CD8-positive, alpha-beta memory T cell (primary cell): Measurements from ENCODE around the gene GRID1. TPM values are rescaled to one million over a fixed set of nuclear protein-coding genes. Genes with fewer than 3 reads are reported as not detected.

ENCODE experiments used
- CTCF ChIA-PET: fragments of 350-600 bp; sonication (Branson Sonifier 250); formaldehyde crosslinking; loops from one replicate; lab custom pipeline; 2021; ENCODE audit warnings: antibody characterized with exemption; lab: Charles Lee
- POLR2A ChIA-PET: fragments of 350-600 bp; sonication (Branson Sonifier 250); formaldehyde crosslinking; loops from one replicate; lab custom pipeline; 2021; ENCODE audit warnings: antibody characterized with exemption; lab: Charles Lee
- DNase-seq, 5 donors: peaks; one replicate each; pipeline versions ENCODE4 v3.0.0 to v3.0.0-alpha.2; 2020 to 2022; ENCODE audit warnings: mixed read lengths in 1 of 5
- H3K27ac ChIP-seq: one replicate; pipeline ENCODE4 v1.7.0; 2013; ENCODE audit warnings: low read depth, mild to moderate bottlenecking, low read length, moderate library complexity
- H3K27me3 ChIP-seq: 2 replicates; pipeline ENCODE4 v1.7.0; 2013; ENCODE audit warnings: low read length, mild to moderate bottlenecking; ENCODE audit not compliant: insufficient read depth, poor library complexity, severe bottlenecking
- H3K36me3 ChIP-seq: 2 replicates; pipeline ENCODE4 v1.7.0; 2013; ENCODE audit warnings: mild to moderate bottlenecking, low read length, moderate library complexity; ENCODE audit not compliant: insufficient read depth
- H3K4me1 ChIP-seq: 2 replicates; pipeline ENCODE4 v1.7.0; 2013; ENCODE audit warnings: mild to moderate bottlenecking, low read length, moderate library complexity; ENCODE audit not compliant: insufficient read depth
- H3K4me3 ChIP-seq: 2 replicates; pipeline ENCODE4 v1.7.0; 2013; ENCODE audit warnings: mild to moderate bottlenecking, low read length
- H3K9me3 ChIP-seq: 2 replicates; pipeline ENCODE4 v1.7.0; 2013; ENCODE audit warnings: mild to moderate bottlenecking, low read length
- H3K27ac Mint-ChIP-seq, 8 donors: one replicate each; pipeline ENCODE4 v1.8.0; 2020 to 2021; ENCODE audit warnings: mixed read lengths in 8 of 8, mild to moderate bottlenecking in 6 of 8, inconsistent platforms in 3 of 8, moderate library complexity in 3 of 8
- H3K27me3 Mint-ChIP-seq, 2 donors: one replicate each; pipeline ENCODE4 v1.8.0; 2020 to 2021; ENCODE audit warnings: mixed read lengths in 2 of 2, mild to moderate bottlenecking in 1 of 2, moderate library complexity in 1 of 2
- H3K36me3 Mint-ChIP-seq, 3 donors: one replicate each; pipeline ENCODE4 v1.8.0; 2020 to 2021; ENCODE audit warnings: mixed read lengths in 3 of 3, inconsistent platforms in 1 of 3, mild to moderate bottlenecking in 1 of 3
- H3K4me1 Mint-ChIP-seq, 3 donors: one replicate each; pipeline ENCODE4 v1.8.0; 2020 to 2021; ENCODE audit warnings: mixed read lengths in 3 of 3, inconsistent platforms in 1 of 3, mild to moderate bottlenecking in 1 of 3
- H3K4me3 Mint-ChIP-seq, 7 donors: one replicate each; pipeline ENCODE4 v1.8.0; 2020 to 2021; ENCODE audit warnings: mixed read lengths in 7 of 7, mild to moderate bottlenecking in 6 of 7, moderate library complexity in 4 of 7, inconsistent platforms in 2 of 7
- H3K9me3 Mint-ChIP-seq, 5 donors: one replicate each; pipeline ENCODE4 v1.8.0; 2020 to 2022; ENCODE audit warnings: mixed read lengths in 5 of 5, mild to moderate bottlenecking in 3 of 5, moderate library complexity in 2 of 5, inconsistent platforms in 1 of 5
- polyA plus RNA-seq: library from polyadenylated mRNA; unstranded; fragments of 300-500 nt; fragmentation: Illumina TruSeq; gene quantifications from one replicate; pipeline ENCODE4 v1.2.3, GENCODE V29; 2021
- total RNA-seq, 2 experiments: library from RNA; stranded (reverse); gene quantifications; one replicate each; pipeline ENCODE4 v1.2.3, GENCODE V29; 2021

The GRID1 gene
- total and polyA plus RNA-seq, 3 experiments from 2014 or later: not detected

DNA sequence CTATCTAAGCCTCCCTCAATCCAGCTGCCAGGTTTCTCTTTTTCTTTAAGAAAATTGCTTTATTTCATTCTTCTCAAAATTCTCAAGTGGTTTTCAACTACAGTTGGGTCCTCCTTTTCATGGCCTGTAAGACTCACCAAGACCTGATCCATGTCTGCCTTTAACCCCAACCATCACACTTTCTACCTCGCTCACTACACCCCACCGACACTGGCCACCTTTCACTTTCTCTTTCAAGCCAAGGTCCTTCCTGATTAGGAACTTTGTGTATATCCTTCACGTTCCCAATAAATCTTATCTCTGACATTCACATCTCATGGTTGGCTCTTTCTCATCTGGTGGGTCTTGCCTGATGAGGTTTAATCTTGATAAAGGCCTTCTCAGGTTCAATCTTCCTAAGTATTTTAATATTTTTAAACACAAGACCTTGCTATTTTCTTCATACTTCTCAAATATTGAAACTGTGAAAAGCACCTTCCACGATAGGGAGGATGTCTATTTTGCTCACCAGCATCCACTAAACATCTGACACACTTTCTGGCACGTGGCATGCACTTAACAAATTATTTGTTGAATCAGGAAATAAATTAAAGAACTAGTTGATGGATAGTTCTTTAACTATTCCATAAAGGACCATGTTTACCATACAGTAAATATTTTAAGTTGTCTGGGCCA, 624.8 kb downstream of the GRID1 start:
- Histone ChIP-seq H3K36me3 (no peaks in the 10 kb centered on the region), H3K4me1 (no peaks in the 10 kb centered on the region), H3K27me3 (no peaks in the 10 kb centered on the region), H3K9me3 (no peaks in the 10 kb centered on the region), H3K4me3 (peak overlapping the region; percentile 23), H3K27ac (no peak overlapping the region)
- H3K4me1 Mint-ChIP-seq: peaks cover 3 to 14% (median 10%) of the 10 kb centered on the region in 3 donors
- H3K36me3 Mint-ChIP-seq: no peaks in the 10 kb centered on the region
- no peak for DNase-seq
- H3K27me3 Mint-ChIP-seq: no peaks in the 10 kb centered on the region
- H3K27ac Mint-ChIP-seq: peak overlapping the region in 6 of 8 donors; percentile 1 to 83 (median 42)
- CTCF ChIA-PET: no interaction called here
- POLR2A ChIA-PET: no interaction called here
- peak overlapping the region; percentile 1 to 86 (median 81) for H3K4me3 Mint-ChIP-seq
- no peaks in the 10 kb centered on the region for H3K9me3 Mint-ChIP-seq

DNA sequence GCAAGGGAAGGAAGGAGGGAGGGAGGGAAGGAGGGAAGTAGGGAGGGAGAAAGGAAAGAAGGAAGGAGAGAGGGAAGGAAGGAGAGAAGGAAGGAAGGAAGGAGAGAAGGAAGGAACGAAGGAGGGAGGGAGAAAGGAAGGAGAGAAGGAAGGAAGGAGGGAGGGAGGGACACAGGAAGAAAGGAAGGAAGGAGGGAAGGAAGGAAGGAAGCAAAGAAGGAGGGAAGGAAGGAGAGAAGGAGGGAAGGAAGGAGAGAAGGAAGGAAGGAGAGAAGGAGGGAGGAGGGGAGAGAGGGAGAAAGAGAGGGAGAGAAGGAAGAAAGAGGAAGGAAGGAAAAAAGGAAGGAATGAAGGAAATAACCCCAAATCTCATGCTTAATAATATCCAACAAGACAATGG, 630.6 kb downstream of the GRID1 start:
- no peak overlapping the region for H3K27ac Mint-ChIP-seq
- no peak for DNase-seq
- no peaks in the 10 kb centered on the region for H3K36me3 ChIP-seq

DNA sequence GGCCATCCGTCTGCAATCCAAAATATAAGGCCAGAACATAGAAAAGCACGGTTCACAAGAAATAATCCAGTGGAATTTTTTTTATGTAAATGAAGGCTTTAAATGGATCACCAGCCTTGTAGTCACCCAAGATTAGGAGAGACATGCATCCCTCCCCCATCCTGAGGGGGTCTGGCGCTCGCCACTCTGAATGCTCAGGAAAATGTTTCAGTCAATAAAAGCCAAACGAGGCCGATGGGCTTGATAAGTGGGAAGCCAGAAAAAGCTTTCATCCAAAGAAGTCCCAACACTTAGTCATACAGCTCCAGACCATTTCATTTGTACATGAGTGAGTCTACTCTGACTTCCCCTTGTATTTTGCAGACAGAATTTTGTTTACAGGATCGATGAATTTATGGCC, 631.8 kb downstream of the GRID1 start:
- no peak overlapping the region for H3K4me3 Mint-ChIP-seq
- Histone ChIP-seq H3K4me1 (no peaks in the 10 kb centered on the region), H3K27ac (no peak overlapping the region), H3K4me3 (no peak overlapping the region), H3K9me3 (no peaks in the 10 kb centered on the region), H3K36me3 (no peaks in the 10 kb centered on the region), H3K27me3 (no peaks in the 10 kb centered on the region)
- H3K4me1 Mint-ChIP-seq: no peaks in the 10 kb centered on the region
- peaks cover 0 to 3% (median 0%) of the 10 kb centered on the region in 5 donors for H3K9me3 Mint-ChIP-seq
- peaks cover 4 to 6% of the 10 kb centered on the region in 2 donors for H3K27me3 Mint-ChIP-seq
- DNase-seq: no peak
- ChIA-PET POLR2A (no interaction called here), CTCF (interaction anchor here (0.7 kb wide), 1 partner anchor 10 kb away, joined by 3 read pairs; no protein-coding TSS in a partner anchor)
- H3K27ac Mint-ChIP-seq: no peak overlapping the region
- no peaks in the 10 kb centered on the region for H3K36me3 Mint-ChIP-seq

More for the DNA sequence above, 630.6 kb downstream of the GRID1 start:
- CTCF ChIA-PET: no interaction called here
- no peak overlapping the region for H3K4me3 Mint-ChIP-seq
- no peak overlapping the region for H3K27ac ChIP-seq
- H3K4me1 ChIP-seq: no peaks in the 10 kb centered on the region
- H3K36me3 Mint-ChIP-seq: no peaks in the 10 kb centered on the region
- POLR2A ChIA-PET: no interaction called here
- peaks cover 0 to 3% (median 0%) of the 10 kb centered on the region in 5 donors for H3K9me3 Mint-ChIP-seq
- no peaks in the 10 kb centered on the region for H3K4me1 Mint-ChIP-seq
- H3K4me3 ChIP-seq: no peak overlapping the region
- H3K9me3 ChIP-seq: no peaks in the 10 kb centered on the region
- no peaks in the 10 kb centered on the region for H3K27me3 ChIP-seq
- peaks cover 2 to 6% of the 10 kb centered on the region in 2 donors for H3K27me3 Mint-ChIP-seq

DNA sequence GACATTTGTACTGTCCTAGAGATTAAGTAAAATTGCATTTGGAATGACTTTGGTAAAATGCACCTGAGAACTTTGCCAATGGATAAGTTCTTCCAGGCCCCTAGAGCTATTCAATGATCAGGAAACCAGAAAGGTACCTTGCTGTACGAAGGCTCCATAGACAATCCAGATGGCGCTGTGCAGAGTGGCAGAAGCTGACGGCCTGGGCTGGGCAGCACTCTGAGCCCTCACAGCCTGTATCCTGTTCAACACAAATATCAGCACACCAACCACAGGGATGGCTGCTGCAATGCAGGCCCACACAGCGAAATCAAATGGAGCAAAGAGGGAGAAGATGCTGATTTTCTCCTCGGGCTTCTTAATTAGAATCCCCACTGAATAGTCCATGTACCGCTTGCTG, 642.4 kb downstream of the GRID1 start:
- Histone ChIP-seq H3K4me1 (no peaks in the 10 kb centered on the region), H3K9me3 (no peaks in the 10 kb centered on the region), H3K27me3 (no peaks in the 10 kb centered on the region), H3K36me3 (no peaks in the 10 kb centered on the region), H3K27ac (no peak overlapping the region), H3K4me3 (no peak overlapping the region)
- Mint-ChIP-seq H3K9me3 (no peaks in the 10 kb centered on the region), H3K27ac (no peak overlapping the region), H3K36me3 (no peaks in the 10 kb centered on the region), H3K4me3 (no peak overlapping the region), H3K27me3 (peaks cover 2 to 6% of the 10 kb centered on the region in 2 donors), H3K4me1 (no peaks in the 10 kb centered on the region)
- DNase-seq: no peak
- ChIA-PET POLR2A (no interaction called here), CTCF (interaction anchor here (1.0 kb wide), 1 partner anchor 11 kb away, joined by 3 read pairs; no protein-coding TSS in a partner anchor)

DNA sequence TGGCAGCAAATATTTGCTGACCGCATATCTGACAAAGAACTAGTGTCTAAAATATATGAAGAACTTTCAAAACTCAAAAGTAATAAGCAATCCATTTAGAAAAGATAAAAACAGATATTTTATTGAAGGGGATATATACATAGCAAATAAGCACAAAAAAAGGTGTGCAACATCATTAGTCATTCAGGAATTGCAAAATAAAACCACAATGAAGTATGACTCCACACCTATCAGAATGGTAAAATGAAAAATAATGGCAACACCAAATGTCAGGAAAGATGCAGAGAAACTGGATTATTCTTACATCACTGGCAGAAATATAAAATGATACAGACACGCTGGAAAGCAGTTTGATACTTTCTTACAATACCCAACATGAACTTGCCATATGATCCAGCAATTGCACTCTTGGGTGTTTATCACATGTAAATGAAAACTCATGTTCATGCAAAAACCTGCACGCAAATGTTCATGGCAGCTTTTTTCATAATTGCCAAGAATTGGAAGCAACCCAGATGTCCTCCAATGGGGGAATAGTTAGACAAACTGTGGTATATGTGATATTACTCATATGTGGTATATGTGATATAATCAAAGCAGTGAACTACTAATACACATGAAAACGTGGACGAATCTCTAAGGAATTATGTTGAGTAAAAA, 645.5 kb downstream of the GRID1 start:
- H3K4me1 Mint-ChIP-seq: no peaks in the 10 kb centered on the region
- no peak overlapping the region for H3K4me3 Mint-ChIP-seq
- Histone ChIP-seq H3K36me3 (no peaks in the 10 kb centered on the region), H3K9me3 (no peaks in the 10 kb centered on the region), H3K27me3 (no peaks in the 10 kb centered on the region), H3K27ac (no peak overlapping the region), H3K4me1 (no peaks in the 10 kb centered on the region), H3K4me3 (no peak overlapping the region)
- no peak for DNase-seq
- peaks cover 1 to 6% of the 10 kb centered on the region in 2 donors for H3K27me3 Mint-ChIP-seq
- no peak overlapping the region for H3K27ac Mint-ChIP-seq
- ChIA-PET POLR2A (no interaction called here), CTCF (no interaction called here)
- no peaks in the 10 kb centered on the region for H3K36me3 Mint-ChIP-seq
- no peaks in the 10 kb centered on the region for H3K9me3 Mint-ChIP-seq

DNA sequence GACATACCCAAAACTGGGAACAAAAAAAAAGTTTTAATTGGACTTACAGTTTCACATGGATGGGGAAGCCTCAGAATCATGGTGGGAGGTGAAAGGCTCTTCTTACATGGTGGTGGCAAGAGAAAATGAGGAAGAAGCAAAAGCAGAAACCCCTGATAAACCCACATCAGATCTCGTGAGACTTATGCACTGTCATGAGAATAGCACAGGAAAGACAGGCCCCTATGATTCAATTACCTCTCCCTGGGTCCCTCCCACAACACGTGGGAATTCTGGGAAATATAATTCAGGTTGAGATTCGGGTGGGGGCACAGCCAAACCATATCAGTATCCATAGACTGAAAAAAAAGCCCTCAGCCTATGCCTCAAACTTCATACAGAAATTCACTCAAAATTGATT, 647.2 kb downstream of the GRID1 start:
- Mint-ChIP-seq H3K4me3 (no peak overlapping the region), H3K9me3 (no peaks in the 10 kb centered on the region), H3K27ac (no peak overlapping the region), H3K4me1 (no peaks in the 10 kb centered on the region), H3K36me3 (no peaks in the 10 kb centered on the region), H3K27me3 (peaks cover 1 to 6% of the 10 kb centered on the region in 2 donors)
- Histone ChIP-seq H3K27ac (no peak overlapping the region), H3K9me3 (no peaks in the 10 kb centered on the region), H3K4me1 (no peaks in the 10 kb centered on the region), H3K36me3 (no peaks in the 10 kb centered on the region), H3K4me3 (no peak overlapping the region), H3K27me3 (no peaks in the 10 kb centered on the region)
- ChIA-PET CTCF (no interaction called here), POLR2A (no interaction called here)
- no peak for DNase-seq

DNA sequence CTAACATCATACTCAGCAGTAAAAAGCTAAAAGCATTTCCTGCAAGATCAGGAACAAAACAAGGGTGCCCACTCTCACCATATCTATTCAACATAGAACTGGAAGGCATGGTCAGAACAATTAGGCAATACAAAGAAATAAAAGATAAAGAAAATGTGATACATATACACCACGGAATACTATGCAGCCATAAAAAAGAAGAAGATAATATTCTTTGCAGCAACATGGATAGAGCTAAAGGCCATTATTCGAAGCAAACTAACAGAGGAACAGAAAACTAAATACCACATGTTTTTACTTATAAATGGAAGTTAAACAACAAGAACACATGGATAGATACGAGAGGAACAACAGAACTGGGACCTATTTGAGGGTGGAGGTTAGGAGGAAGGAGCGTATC, 652.7 kb downstream of the GRID1 start:
- Mint-ChIP-seq H3K27me3 (peaks cover 0 to under 1% of the 10 kb centered on the region in 2 donors), H3K4me3 (no peak overlapping the region), H3K4me1 (no peaks in the 10 kb centered on the region), H3K9me3 (peaks cover 0 to 17% (median 0%) of the 10 kb centered on the region in 5 donors), H3K27ac (no peak overlapping the region), H3K36me3 (no peaks in the 10 kb centered on the region)
- Histone ChIP-seq H3K4me3 (no peak overlapping the region), H3K36me3 (no peaks in the 10 kb centered on the region), H3K27me3 (no peaks in the 10 kb centered on the region), H3K4me1 (no peaks in the 10 kb centered on the region), H3K27ac (no peak overlapping the region), H3K9me3 (no peaks in the 10 kb centered on the region)
- no peak for DNase-seq
- POLR2A ChIA-PET: no interaction called here
- CTCF ChIA-PET: no interaction called here

DNA sequence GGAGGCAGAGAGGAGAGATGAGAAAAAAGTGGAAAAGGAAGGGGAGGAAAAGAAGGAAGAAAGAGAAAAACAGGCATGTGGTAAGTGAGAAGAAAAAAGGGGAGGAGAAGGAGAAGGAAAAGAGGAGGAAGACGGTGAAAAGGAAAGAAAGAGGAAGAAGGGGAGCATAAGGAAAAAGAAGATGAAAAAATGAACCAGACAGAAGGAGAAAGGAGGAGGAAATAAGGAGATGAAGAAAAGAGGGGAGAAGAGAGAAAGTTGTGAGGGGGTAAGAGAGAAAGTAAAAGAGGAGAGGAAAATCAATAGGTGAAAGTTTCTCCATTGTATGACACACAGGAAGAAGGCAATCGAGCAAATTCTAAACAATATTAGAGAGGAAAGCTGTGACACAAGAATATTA, 663.8 kb downstream of the GRID1 start:
- ChIA-PET POLR2A (no interaction called here), CTCF (no interaction called here)
- Mint-ChIP-seq H3K27me3 (peaks cover 4 to 57% of the 10 kb centered on the region in 2 donors), H3K27ac (peak overlapping the region in 1 of 8 donors; percentile 5), H3K36me3 (no peaks in the 10 kb centered on the region), H3K4me1 (no peaks in the 10 kb centered on the region), H3K4me3 (no peak overlapping the region), H3K9me3 (no peaks in the 10 kb centered on the region)
- no peaks in the 10 kb centered on the region for H3K9me3 ChIP-seq
- no peaks in the 10 kb centered on the region for H3K36me3 ChIP-seq
- H3K27ac ChIP-seq: no peak overlapping the region
- H3K27me3 ChIP-seq: no peaks in the 10 kb centered on the region
- H3K4me3 ChIP-seq: no peak overlapping the region
- H3K4me1 ChIP-seq: no peaks in the 10 kb centered on the region
- DNase-seq: no peak
